ENCODE data around the gene MEF2C.

MEF2C gene

GRCh38 chr5:88825584-88826315 is 57.2 kb downstream of the MEF2C start:
- TF ChIP-seq CTCF (IDR thresholded peaks at IDR 0.05; ENCODE audit: extremely low read depth, missing control alignments): no peak
- DNase-seq (ENCODE audit: low spot score): no peak

- DNase-seq (ENCODE audit: low spot score): no peak
Measured at GRCh38 chr5:88824892-88825583, 57.9 kb downstream of the MEF2C start.

GRCh38 chr5:88824141-88824540 is 58.8 kb downstream of the MEF2C start:
- DNase-seq (ENCODE audit: low spot score): no peak
- TF ChIP-seq CTCF (IDR thresholded peaks at IDR 0.05; ENCODE audit: extremely low read depth, missing control alignments): no peak

More at GRCh38 chr5:88824892-88825583, 57.9 kb downstream of the MEF2C start:
- no peak for TF ChIP-seq CTCF (IDR thresholded peaks at IDR 0.05; ENCODE audit: extremely low read depth, missing control alignments)

- DNase-seq (ENCODE audit: low spot score): no peak
- TF ChIP-seq CTCF (IDR thresholded peaks at IDR 0.05; ENCODE audit: extremely low read depth, missing control alignments): no peak
Measured at GRCh38 chr5:88823201-88823600, 59.8 kb downstream of the MEF2C start.

GRCh38 chr5:88821161-88821560 is 61.8 kb downstream of the MEF2C start:
- no peak for TF ChIP-seq CTCF (IDR thresholded peaks at IDR 0.05; ENCODE audit: extremely low read depth, missing control alignments)
- DNase-seq (ENCODE audit: low spot score): no peak

- no peak for DNase-seq (ENCODE audit: low spot score)
- TF ChIP-seq CTCF (IDR thresholded peaks at IDR 0.05; ENCODE audit: extremely low read depth, missing control alignments): no peak
Measured at GRCh38 chr5:88820581-88820980, 62.4 kb downstream of the MEF2C start.

GRCh38 chr5:88819301-88819999 is 63.5 kb downstream of the MEF2C start:
- TF ChIP-seq CTCF (IDR thresholded peaks at IDR 0.05; ENCODE audit: extremely low read depth, missing control alignments): no peak
- no peak for DNase-seq (ENCODE audit: low spot score)
